Activated naive CD8-positive, alpha-beta T cell (primary cell): ENCODE measurements around the gene BCORL1.

Source experiments
- H3K27ac Mint-ChIP-seq: one replicate; pipeline ENCODE4 v1.8.0; 2021; ENCODE audit warnings: mixed read lengths
- H3K27me3 Mint-ChIP-seq: one replicate; pipeline ENCODE4 v1.8.0; 2021; ENCODE audit warnings: mixed read lengths
- H3K36me3 Mint-ChIP-seq: one replicate; pipeline ENCODE4 v1.8.0; 2021; ENCODE audit warnings: mixed read lengths
- H3K4me1 Mint-ChIP-seq: one replicate; pipeline ENCODE4 v1.8.0; 2021; ENCODE audit warnings: low read depth, mixed read lengths
- H3K4me3 Mint-ChIP-seq: one replicate; pipeline ENCODE4 v1.8.0; 2021; ENCODE audit warnings: mild to moderate bottlenecking, mixed read lengths
- H3K9me3 Mint-ChIP-seq: one replicate; pipeline ENCODE4 v1.8.0; 2021; ENCODE audit warnings: low read depth, mixed read lengths

Gene BCORL1

DNA sequence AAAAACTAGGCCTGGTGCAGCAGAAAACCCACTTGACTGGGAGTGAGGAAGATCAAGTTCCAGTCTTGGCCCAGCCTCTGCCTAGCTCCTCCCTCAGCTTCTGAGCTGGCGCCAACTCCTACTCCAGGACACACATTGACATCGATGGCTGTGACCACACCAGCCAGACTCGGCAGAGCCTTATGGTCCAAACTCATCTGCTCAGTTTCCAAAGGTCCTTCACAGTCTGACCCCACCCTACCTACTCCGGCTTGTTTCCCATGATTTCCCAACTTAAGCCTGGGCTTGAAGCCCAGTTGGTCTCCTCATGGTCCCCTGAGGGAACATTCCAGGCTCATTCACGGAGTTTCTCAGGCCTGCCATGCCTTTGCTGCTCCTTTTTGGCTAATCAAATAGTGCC, 117.7 kb downstream of the BCORL1 start:
- Mint-ChIP-seq H3K4me3 (no peak overlapping the region), H3K4me1 (peaks cover 60% of the 10 kb centered on the region)

DNA sequence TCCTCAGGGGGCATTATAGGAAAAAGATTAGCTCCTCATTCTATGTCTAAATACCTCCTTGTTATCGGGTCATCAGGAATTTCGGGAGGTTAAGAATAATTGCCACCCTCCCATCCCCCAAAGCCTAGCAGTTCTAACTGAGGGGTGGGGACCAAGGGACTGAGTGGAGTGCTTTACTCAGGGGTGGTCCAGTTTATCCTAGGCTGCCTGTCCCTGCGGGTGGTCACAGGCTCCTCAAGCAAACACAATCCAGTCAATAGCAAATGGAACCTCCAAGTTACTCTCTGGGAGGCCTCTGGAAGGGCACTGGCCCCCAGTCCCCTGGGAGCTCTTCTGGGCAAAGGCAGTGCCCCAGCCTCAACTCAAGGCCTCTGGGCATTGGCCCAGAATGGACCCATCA, 121.2 kb downstream of the BCORL1 start:
- Mint-ChIP-seq H3K27me3 (no peaks in the 10 kb centered on the region), H3K27ac (no peak overlapping the region), H3K4me3 (no peak overlapping the region), H3K9me3 (no peaks in the 10 kb centered on the region), H3K4me1 (peaks cover 56% of the 10 kb centered on the region), H3K36me3 (no peaks in the 10 kb centered on the region)

More for the DNA sequence above, 117.7 kb downstream of the BCORL1 start:
- Mint-ChIP-seq H3K27ac (no peak overlapping the region), H3K27me3 (no peaks in the 10 kb centered on the region), H3K36me3 (no peaks in the 10 kb centered on the region), H3K9me3 (no peaks in the 10 kb centered on the region)

GRCh38 chrX:130105244-130105643, 122.8 kb downstream of the BCORL1 start:
- Mint-ChIP-seq H3K27me3 (no peaks in the 10 kb centered on the region), H3K27ac (no peak overlapping the region), H3K4me1 (peaks cover 52% of the 10 kb centered on the region)

DNA sequence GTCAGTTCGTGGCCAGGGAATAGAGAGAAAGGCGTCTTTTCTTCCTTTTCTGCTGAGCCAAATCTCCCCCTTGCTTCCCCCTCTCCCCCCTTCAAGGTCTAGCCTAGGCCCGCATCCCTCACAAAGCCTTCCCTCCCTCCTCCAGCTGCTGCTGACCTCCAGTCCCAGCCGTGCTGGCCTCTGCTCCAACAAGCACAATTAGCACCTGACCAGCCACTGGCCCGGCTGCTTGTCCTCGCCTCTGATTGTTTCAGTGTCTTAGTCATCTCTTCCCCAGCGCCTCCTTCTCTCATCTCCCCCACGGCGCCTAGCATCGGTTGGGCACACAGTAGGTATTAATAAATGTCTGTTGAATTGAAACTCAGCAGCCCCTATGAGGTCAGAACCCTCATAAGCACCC, 123.6 kb downstream of the BCORL1 start:
- no peaks in the 10 kb centered on the region for H3K36me3 Mint-ChIP-seq
- H3K9me3 Mint-ChIP-seq = no peaks in the 10 kb centered on the region
- no peaks in the 10 kb centered on the region for H3K27me3 Mint-ChIP-seq
- H3K27ac Mint-ChIP-seq = no peak overlapping the region
- peaks cover 44% of the 10 kb centered on the region for H3K4me1 Mint-ChIP-seq
- no peak overlapping the region for H3K4me3 Mint-ChIP-seq

More at GRCh38 chrX:130105244-130105643, 122.8 kb downstream of the BCORL1 start:
- Mint-ChIP-seq H3K36me3 (no peaks in the 10 kb centered on the region), H3K9me3 (no peaks in the 10 kb centered on the region), H3K4me3 (no peak overlapping the region)
